ENCODE measurements around the gene ZG16. TPM values are rescaled to one million over a fixed set of nuclear protein-coding genes. Genes with fewer than 3 reads are reported as not detected.

ZG16 gene
- total and polyA plus RNA-seq, 9 of the 15 experiments (the other 6 are each of a cell fraction or from before 2014, with no cell fraction given), result 0.04 TPM; not detected in 8

DNA sequence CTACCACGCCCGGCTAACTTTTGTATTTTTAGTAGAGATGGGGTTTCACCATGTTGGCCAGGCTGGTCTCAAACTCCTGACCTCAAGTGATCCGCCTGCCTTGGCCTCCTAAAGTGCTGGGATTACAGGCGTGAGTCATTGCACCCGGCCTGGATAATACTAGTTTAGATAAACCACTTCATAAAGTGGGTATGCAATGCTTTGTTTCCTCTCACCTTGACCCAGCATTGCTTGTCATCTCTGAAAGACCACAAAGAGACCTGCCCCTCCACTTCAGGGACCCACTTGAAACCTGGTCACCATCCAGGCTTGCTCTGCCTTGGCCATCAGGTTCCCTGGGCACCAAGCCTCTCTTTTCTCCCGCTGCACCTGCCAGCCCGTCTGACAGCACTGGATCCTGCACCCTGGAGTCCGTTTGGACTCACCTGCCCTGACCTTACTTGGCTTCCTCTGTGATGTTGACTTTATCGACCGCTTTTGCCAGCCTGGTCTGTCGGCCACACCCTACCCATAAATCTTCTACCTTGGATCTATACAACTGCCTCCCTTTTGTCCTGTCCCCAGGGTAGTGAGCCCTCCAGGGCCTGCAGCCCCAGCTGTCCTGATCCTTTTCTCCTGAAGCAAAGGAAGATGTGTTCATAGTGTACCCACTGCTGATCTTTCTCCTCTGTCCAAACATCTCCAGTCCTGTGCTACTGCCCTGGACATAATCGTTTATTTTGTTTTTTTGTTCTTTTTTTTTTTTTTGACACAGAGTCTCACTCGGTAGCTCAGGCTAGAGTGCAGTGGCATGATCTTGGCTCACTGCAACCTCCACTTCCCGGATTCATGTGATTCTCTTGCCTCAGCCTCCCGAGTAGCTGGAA, 12.7 kb upstream of the ZG16 start:
- ChIA-PET CTCF (ENCODE audit: low intra/inter-chr PET ratio) (no interaction called here), POLR2A (interaction anchor here (0.9 kb wide), 1 partner anchor 25 kb away, joined by 5 read pairs; the partner anchor contains the start of gene KIF22)
- no peak for FAIRE-seq
- TF ChIP-seq CBFA2T3 (IDR thresholded peaks at IDR 0.05) (0 out of 2 replicates have a peak, but pooled peaks have one; percentile 2), EP400 (IDR thresholded peaks at IDR 0.05) (no peak), SMAD4 (CRISPR knock-in tag; conservative IDR thresholded peaks at IDR 0.05) (no peak), GTF2F1 (IDR thresholded peaks at IDR 0.05; ENCODE audit: low read depth, low read length) (no peak), ZNF212 (CRISPR knock-in tag; IDR thresholded peaks at IDR 0.05) (no peak), DACH1 (IDR thresholded peaks at IDR 0.05; ENCODE audit: partially characterized antibody) (no peak), TOE1 (IDR thresholded peaks at IDR 0.05; ENCODE audit: borderline replicate concordance) (no peak), TOE1 (CRISPR knock-in tag; IDR thresholded peaks at IDR 0.05; ENCODE audit: borderline replicate concordance, low read depth) (no peak), KLF16 (IDR thresholded peaks at IDR 0.05) (no peak)
- TF ChIP-seq, protein P1, sequence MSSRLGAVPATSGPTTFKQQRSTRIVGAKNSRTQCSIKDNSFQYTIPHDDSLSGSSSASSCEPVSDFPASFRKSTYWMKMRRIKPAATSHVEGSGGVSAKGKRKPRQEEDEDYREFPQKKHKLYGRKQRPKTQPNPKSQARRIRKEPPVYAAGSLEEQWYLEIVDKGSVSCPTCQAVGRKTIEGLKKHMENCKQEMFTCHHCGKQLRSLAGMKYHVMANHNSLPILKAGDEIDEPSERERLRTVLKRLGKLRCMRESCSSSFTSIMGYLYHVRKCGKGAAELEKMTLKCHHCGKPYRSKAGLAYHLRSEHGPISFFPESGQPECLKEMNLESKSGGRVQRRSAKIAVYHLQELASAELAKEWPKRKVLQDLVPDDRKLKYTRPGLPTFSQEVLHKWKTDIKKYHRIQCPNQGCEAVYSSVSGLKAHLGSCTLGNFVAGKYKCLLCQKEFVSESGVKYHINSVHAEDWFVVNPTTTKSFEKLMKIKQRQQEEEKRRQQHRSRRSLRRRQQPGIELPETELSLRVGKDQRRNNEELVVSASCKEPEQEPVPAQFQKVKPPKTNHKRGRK (tag; IDR thresholded peaks at IDR 0.05), result 0 out of 2 replicates have a peak, but pooled peaks have one; percentile 12
- TF ChIP-seq, protein P2, sequence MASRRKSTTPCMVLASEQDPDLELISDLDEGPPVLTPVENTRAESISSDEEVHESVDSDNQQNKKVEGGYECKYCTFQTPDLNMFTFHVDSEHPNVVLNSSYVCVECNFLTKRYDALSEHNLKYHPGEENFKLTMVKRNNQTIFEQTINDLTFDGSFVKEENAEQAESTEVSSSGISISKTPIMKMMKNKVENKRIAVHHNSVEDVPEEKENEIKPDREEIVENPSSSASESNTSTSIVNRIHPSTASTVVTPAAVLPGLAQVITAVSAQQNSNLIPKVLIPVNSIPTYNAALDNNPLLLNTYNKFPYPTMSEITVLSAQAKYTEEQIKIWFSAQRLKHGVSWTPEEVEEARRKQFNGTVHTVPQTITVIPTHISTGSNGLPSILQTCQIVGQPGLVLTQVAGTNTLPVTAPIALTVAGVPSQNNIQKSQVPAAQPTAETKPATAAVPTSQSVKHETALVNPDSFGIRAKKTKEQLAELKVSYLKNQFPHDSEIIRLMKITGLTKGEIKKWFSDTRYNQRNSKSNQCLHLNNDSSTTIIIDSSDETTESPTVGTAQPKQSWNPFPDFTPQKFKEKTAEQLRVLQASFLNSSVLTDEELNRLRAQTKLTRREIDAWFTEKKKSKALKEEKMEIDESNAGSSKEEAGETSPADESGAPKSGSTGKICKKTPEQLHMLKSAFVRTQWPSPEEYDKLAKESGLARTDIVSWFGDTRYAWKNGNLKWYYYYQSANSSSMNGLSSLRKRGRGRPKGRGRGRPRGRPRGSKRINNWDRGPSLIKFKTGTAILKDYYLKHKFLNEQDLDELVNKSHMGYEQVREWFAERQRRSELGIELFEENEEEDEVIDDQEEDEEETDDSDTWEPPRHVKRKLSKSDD (conservative IDR thresholded peaks at IDR 0.05; ENCODE audit: low read length), result no peak
- TF ChIP-seq, protein P3, sequence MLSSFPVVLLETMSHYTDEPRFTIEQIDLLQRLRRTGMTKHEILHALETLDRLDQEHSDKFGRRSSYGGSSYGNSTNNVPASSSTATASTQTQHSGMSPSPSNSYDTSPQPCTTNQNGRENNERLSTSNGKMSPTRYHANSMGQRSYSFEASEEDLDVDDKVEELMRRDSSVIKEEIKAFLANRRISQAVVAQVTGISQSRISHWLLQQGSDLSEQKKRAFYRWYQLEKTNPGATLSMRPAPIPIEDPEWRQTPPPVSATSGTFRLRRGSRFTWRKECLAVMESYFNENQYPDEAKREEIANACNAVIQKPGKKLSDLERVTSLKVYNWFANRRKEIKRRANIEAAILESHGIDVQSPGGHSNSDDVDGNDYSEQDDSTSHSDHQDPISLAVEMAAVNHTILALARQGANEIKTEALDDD (IDR thresholded peaks at IDR 0.05), result peak; percentile 67; the same call in 1 of the 2 replicates
- TF ChIP-seq, protein P4, sequence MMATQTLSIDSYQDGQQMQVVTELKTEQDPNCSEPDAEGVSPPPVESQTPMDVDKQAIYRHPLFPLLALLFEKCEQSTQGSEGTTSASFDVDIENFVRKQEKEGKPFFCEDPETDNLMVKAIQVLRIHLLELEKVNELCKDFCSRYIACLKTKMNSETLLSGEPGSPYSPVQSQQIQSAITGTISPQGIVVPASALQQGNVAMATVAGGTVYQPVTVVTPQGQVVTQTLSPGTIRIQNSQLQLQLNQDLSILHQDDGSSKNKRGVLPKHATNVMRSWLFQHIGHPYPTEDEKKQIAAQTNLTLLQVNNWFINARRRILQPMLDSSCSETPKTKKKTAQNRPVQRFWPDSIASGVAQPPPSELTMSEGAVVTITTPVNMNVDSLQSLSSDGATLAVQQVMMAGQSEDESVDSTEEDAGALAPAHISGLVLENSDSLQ (IDR thresholded peaks at IDR 0.05), result peak; percentile 91

More for the DNA sequence above, 12.7 kb upstream of the ZG16 start:
- H3K27ac ChIP-seq (ENCODE audit: extremely low read depth, low read depth, low read length), result no peak overlapping the region
- 17% methylated on average over 15 of the region's 15 CpGs for WGBS (ENCODE audit: insufficient coverage, low coverage, missing lambda C conversion rate)
- peak overlapping the region; percentile 14; the same call in 1 of the 2 replicates for H3K4me2 ChIP-seq (ENCODE audit: insufficient read depth, low read length)
- H4K20me1 ChIP-seq (replicated peaks; ENCODE audit: control insufficient read depth, insufficient read depth, low read length), result no peaks in the 10 kb centered on the region
- peaks cover 6 to 11% of the 10 kb centered on the region in 2 experiments for H3K4me1 ChIP-seq (replicated peaks in 1 of 2; ENCODE audit: control insufficient read depth in 2 of 2, insufficient read depth in 2 of 2, low read length in 2 of 2)
- no TSS peak for BruUV-seq (replicated peaks)
- intact Hi-C loops (cut with micrococcal nuclease), result no loop called here
- H3K36me3 ChIP-seq (ENCODE audit: control insufficient read depth, insufficient read depth, low read length), result no peaks in the 10 kb centered on the region
- no peaks in the 10 kb centered on the region for H3K9me1 ChIP-seq (ENCODE audit: control insufficient read depth, insufficient read depth, low read length)
- in situ Hi-C loops (cut with MboI), result no loop called here
- no peak overlapping the region for H2AFZ ChIP-seq (ENCODE audit: low read depth, low read length)
- H3K9ac ChIP-seq (ENCODE audit: insufficient read depth in 1 of 2, low read depth in 2 of 2, low read length in 2 of 2), result peak overlapping the region in 1 of 2 experiments; percentile 86; a peak in 2 of 4 replicates
- no peaks in the 10 kb centered on the region for H3K27me3 ChIP-seq (ENCODE audit: control insufficient read depth in 2 of 2, insufficient read depth in 2 of 2, low read length in 2 of 2)
- peak in 1 of 4 experiments; percentile 23 for DNase-seq (ENCODE audit: extremely low read depth in 1 of 4, low spot score in 3 of 4)
- H3K9me3 ChIP-seq (replicated peaks; ENCODE audit: control insufficient read depth, insufficient read depth, low read depth, low read length), result no peaks in the 10 kb centered on the region
- no peak overlapping the region for H3K4me3 ChIP-seq
- H3K79me2 ChIP-seq (ENCODE audit: control insufficient read depth, insufficient read depth, low read length), result no peaks in the 10 kb centered on the region
- peak; percentile 72 for ATAC-seq
